ENCODE data around the gene ERAP2. TPM values are rescaled to one million over a fixed set of nuclear protein-coding genes. Genes with fewer than 3 reads are reported as not detected.

Gene ERAP2
- total and polyA plus RNA-seq, 12 donors, result 0.92 to 29.7 (median 5.5) TPM

GRCh38 chr5:96852759-96853158, 23.5 kb upstream of the ERAP2 start:
- TF ChIP-seq CTCF (IDR thresholded peaks at IDR 0.05), result no peak
- WGBS, 2 donors, result 88 to 89% methylated on average over 2 of the region's 2 CpGs
- intact Hi-C loops (cut with DNase I), result no loop called here

GRCh38 chr5:96854067-96854466, 22.2 kb upstream of the ERAP2 start:
- Histone ChIP-seq H3K4me3 (no peak overlapping the region), H3K27me3 (no peaks in the 10 kb centered on the region), H3K27ac (no peak overlapping the region), H3K36me3 (no peaks in the 10 kb centered on the region), H3K9me3 (peaks cover 0 to 10% (median 0%) of the 10 kb centered on the region in 11 donors), H3K4me1 (peaks cover 0 to 6% (median 0%) of the 10 kb centered on the region in 9 donors)
- DNase-seq (no peak), ATAC-seq (no peak)
- TF ChIP-seq CTCF (IDR thresholded peaks at IDR 0.05), result no peak
- 85 to 93% methylated on average over 1 of the region's 1 CpG for WGBS, 2 donors
- intact Hi-C loops (cut with DNase I), result no loop called here

More at GRCh38 chr5:96852759-96853158, 23.5 kb upstream of the ERAP2 start:
- DNase-seq (no peak), ATAC-seq (no peak)
- H3K27me3 ChIP-seq, result no peaks in the 10 kb centered on the region
- H3K36me3 ChIP-seq, result no peaks in the 10 kb centered on the region
- H3K4me3 ChIP-seq, result no peak overlapping the region
- no peak overlapping the region for H3K27ac ChIP-seq
- H3K4me1 ChIP-seq, result peaks cover 0 to 6% (median 0%) of the 10 kb centered on the region in 9 donors
- peaks cover 0 to 12% (median 0%) of the 10 kb centered on the region in 11 donors for H3K9me3 ChIP-seq

- Histone ChIP-seq H3K36me3 (no peaks in the 10 kb centered on the region), H3K27me3 (no peaks in the 10 kb centered on the region), H3K4me3 (no peak overlapping the region), H3K9me3 (no peaks in the 10 kb centered on the region), H3K27ac (no peak overlapping the region), H3K4me1 (peaks cover 0 to 6% (median 0%) of the 10 kb centered on the region in 9 donors)
- peak in 1 of 8 donors; percentile 58 for ATAC-seq
- WGBS, 2 donors, result 80 to 84% methylated on average over 6 of the region's 6 CpGs
- intact Hi-C loops (cut with DNase I), result no loop called here
- no peak for TF ChIP-seq CTCF (IDR thresholded peaks at IDR 0.05)
- no peak for DNase-seq
Measured at GRCh38 chr5:96855031-96855872, 21.0 kb upstream of the ERAP2 start.

GRCh38 chr5:96856371-96856770, 19.9 kb upstream of the ERAP2 start:
- Histone ChIP-seq H3K4me3 (no peak overlapping the region), H3K9me3 (no peaks in the 10 kb centered on the region), H3K27ac (no peak overlapping the region), H3K36me3 (no peaks in the 10 kb centered on the region), H3K4me1 (peaks cover 0 to 6% (median 0%) of the 10 kb centered on the region in 9 donors), H3K27me3 (no peaks in the 10 kb centered on the region)
- DNase-seq (no peak), ATAC-seq (no peak)
- intact Hi-C loops (cut with DNase I), result no loop called here
- 75 to 81% methylated on average over 3 of the region's 3 CpGs for WGBS, 2 donors
- no peak for TF ChIP-seq CTCF (IDR thresholded peaks at IDR 0.05)

Data from heart right ventricle (tissue), 16 donors.